GM19099 (cell line): ENCODE measurements around the gene FLNC.

Experiments
- POLR2A ChIP-seq: IDR thresholded peaks from 3 replicates; pipeline ENCODE4 v1.6.1; 2011; ENCODE audit warnings: low read depth; ENCODE audit not compliant: insufficient read length; ENCODE audit errors: extremely low read depth

The FLNC gene

GRCh38 chr7:128892521-128893250, 62.5 kb downstream of the FLNC start:
- no peak for TF ChIP-seq POLR2A

GRCh38 chr7:128893251-128894100, 63.3 kb downstream of the FLNC start:
- TF ChIP-seq POLR2A: no peak

- TF ChIP-seq POLR2A: no peak
Observed at GRCh38 chr7:128894101-128894440, 63.9 kb downstream of the FLNC start.

GRCh38 chr7:128895320-128895719, 65.1 kb downstream of the FLNC start:
- no peak for TF ChIP-seq POLR2A

GRCh38 chr7:128899392-128899791, 69.2 kb downstream of the FLNC start:
- TF ChIP-seq POLR2A: no peak

DNA sequence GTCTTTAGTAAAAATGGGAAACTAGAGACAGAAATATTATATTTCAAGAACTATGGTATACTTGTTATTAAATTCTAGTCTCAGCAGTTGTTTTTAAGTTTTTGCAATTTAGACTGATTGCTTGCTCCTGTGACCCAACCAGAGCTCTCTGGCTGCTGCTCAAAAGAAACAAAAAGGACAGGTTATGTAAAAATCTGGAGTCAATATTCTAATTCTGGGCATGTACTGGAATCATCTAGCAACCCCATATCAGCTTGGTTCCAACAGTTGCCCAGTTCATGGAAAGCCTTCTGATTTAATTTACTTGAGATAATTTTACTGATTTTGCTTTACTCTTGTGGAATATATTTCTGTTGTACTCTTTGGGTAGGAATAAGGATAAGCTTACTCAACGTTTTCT, 70.0 kb downstream of the FLNC start:
- TF ChIP-seq POLR2A: no peak

DNA sequence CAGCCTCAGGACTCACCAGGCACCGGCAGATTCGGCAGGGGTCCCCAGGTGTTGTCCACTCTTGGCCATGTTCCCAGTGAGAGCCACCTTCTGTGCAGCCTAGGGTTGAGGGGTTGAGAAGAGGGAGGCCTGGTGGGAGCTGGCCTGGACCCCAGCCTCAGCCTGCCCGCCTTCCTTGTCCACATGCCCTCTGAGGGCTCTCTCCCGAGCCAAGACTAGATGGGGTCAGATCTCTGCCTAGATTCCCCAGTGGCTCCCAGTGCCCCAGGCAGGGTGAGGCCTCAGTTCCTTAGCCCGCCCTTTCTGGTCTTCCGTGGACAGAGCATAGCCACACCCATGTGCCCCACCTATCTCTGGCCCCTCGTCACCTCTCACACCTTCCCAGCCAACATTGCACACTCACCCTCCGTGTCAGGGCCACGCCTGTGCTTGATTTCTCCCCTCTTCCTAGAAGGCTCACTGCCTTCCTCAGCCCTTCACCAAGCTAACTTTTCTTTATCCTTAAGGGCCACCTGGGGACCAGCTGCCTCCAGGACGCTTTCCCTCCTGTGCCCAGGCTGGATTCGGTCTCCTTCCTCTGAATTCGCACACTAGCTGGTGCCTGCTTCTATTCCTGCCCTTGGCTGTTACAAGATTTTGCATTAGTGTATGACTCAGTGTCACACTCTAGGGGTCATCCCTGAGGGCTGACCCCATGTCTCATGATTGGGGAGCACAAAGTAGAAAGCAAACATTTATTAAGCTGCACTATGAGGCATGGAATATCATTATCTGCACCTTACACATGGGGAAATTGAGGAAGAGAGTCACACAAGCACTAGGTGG, 72.8 kb downstream of the FLNC start:
- TF ChIP-seq POLR2A: no peak

DNA sequence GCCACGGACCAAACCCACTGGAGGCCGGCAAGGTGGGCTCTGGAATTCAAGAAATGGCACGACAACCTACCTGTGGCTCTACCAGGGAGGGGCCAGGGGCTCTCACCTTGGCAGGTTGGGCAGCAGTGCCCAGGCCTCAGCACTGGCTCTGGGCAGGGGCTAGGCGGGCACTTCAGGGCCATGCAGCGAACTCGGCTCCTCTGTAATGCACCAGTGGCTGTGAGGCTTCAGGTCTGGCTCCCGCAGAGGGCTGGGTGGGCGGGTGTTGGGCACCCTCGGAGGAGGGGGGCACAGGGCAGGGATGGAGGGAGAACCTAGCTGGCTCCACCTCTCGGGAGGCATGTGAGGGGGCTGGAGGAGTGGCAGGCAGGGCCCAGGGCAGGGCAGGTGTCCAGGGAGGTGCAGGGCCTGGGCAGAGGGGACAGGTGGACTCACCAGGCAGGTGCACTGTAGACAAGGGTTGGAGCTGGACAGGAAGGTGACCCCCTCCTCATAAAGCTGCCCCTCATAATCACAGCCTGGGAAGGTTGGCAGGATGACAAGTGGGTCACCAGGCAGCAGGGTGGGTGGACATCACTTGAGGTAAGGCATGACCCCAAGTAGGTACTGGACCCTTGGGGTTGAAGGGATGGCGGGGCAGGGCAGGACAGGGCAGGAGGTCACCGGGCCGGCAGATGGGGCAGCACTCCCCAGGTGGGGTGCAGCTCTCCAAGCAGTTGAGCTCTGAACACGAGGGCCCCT, 73.6 kb downstream of the FLNC start:
- TF ChIP-seq POLR2A: no peak

GRCh38 chr7:128904381-128905197, 74.4 kb downstream of the FLNC start:
- no peak for TF ChIP-seq POLR2A

DNA sequence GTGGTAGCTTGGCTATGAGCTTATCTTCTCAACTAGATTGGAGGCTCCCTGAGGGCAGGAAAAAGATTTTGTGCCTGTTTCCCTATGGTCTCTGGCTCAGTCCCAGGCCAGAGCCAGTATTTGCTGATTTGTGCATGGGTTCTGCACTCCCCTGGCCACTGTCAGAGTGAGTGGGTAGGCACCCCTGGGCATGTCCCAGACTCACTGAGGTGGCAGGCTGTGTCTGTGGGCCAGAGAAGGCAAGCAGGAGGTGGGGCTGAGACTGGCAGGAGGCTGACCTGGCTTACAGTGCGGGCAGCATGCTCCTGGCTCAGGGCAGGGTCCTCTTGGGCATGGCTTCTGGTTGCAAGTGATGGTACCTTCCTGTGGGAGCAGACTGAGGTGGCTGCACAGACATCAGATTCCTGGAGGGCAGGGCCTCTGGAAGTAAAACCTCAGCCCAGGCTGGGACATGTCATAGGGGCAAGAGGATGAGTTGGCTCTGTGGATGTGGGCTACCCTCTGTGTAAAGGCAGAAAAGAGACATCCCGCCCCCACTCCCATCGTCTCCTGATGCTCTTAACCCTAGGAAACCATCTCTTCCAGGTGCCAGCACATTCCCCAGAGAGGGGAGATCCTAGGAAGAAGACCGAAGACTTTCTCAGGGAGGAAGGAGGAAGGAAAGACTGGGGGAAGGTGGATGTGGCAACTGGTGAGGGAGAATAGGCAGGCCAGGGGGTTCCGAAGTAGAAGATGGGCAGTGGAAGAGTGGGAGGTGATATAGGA, 76.0 kb downstream of the FLNC start:
- no peak for TF ChIP-seq POLR2A

- TF ChIP-seq POLR2A: no peak
Observed at GRCh38 chr7:128906766-128907559, 76.8 kb downstream of the FLNC start.
